HepG2 (cell line): ENCODE results near the gene NPNT. TPM values are rescaled to one million over a fixed set of nuclear protein-coding genes. Genes with fewer than 3 reads are reported as not detected.

Experiments used
- ATAC-seq: fragments of 200-7000 bp; cut with Tn5 transposase; 3 replicates; pipeline ENCODE4 v1.9.1; 2020; ENCODE audit warnings: mild to moderate bottlenecking, moderate library complexity
- BruUV-seq: library from RNA; stranded (reverse); fragments of 400-500 nt; replicated peaks from 2 replicates; lab custom pipeline; 2021; lab: Mats Ljungman, UMichigan
- CTCF ChIA-PET: fragments of 300-600 bp; formaldehyde crosslinking; extraction: SDS; loops from one replicate; lab custom pipeline; 2021; ENCODE audit warnings: low total read pairs, inconsistent platforms, low intra/inter-chr PET ratio; lab: Yijun Ruan, JAX
- POLR2A ChIA-PET: fragments of 350-600 bp; sonication (Branson Sonifier 250); formaldehyde crosslinking; loops from one replicate; lab custom pipeline; 2020; ENCODE audit warnings: antibody characterized with exemption, inconsistent platforms; lab: Yijun Ruan, JAX
- DNase-seq: peaks from one replicate; pipeline ENCODE4 v3.0.0-alpha.2; 2015; ENCODE audit warnings: low spot score
- FAIRE-seq: peaks from 3 replicates; lab custom pipeline; 2011; peaks lifted over from hg19 to GRCh38; lab: Jason Lieb, UNC
- H2AFZ ChIP-seq: one replicate; pipeline ENCODE4 v1.6.1; 2011; ENCODE audit warnings: low read length, inconsistent platforms
- H3K27ac ChIP-seq: fragments of 300-600 bp; 3 replicates; pipeline ENCODE4 v1.8.0; 2011; ENCODE audit warnings: mixed run types, mild to moderate bottlenecking, mixed read lengths, low read length, inconsistent platforms; ENCODE audit not compliant: insufficient read depth; ENCODE audit errors: extremely low read length
- H3K27me3 ChIP-seq, 2 experiments: fragments of 200-600 bp in 1 of 2; 2 replicates in 1 of 2; 3 replicates in 1 of 2; pipeline versions ENCODE4 v1.6.0 to v1.8.0; 2011; ENCODE audit warnings: low read length in 2 of 2, mild to moderate bottlenecking in 2 of 2, moderate library complexity in 2 of 2, inconsistent platforms in 1 of 2; ENCODE audit not compliant: insufficient read depth in 2 of 2, control insufficient read depth in 1 of 2
- H3K36me3 ChIP-seq, 2 experiments: fragments of 200-600 bp in 1 of 2; replicated peaks in 1 of 2; 2 replicates in 1 of 2; 3 replicates in 1 of 2; pipeline versions ENCODE4 v1.5.1 to v1.8.0; 2011; ENCODE audit warnings: low read length in 2 of 2, inconsistent platforms in 1 of 2; ENCODE audit not compliant: insufficient read depth in 2 of 2, control insufficient read depth in 1 of 2
- H3K4me1 ChIP-seq: 2 replicates; pipeline ENCODE4 v1.5.1; 2012; ENCODE audit warnings: low read length, inconsistent platforms; ENCODE audit not compliant: insufficient read depth
- H3K4me2 ChIP-seq: 2 replicates; pipeline ENCODE4 v1.6.0; 2011; ENCODE audit warnings: low read depth, low read length, inconsistent platforms
- H3K4me3 ChIP-seq, 3 experiments: fragments of 200-600 bp in 1 of 3; sonication (generic), shearing (Covaris generic) in 1 of 3; replicated peaks in 1 of 3; 2 replicates each; pipeline ENCODE4 v1.5.1; 2011 to 2016; ENCODE audit warnings: low read length in 3 of 3, inconsistent platforms in 2 of 3, low read depth in 2 of 3, mild to moderate bottlenecking in 2 of 3, control low read depth in 1 of 3, mixed read lengths in 1 of 3; ENCODE audit not compliant: insufficient read depth in 1 of 3
- H3K79me2 ChIP-seq: one replicate; pipeline ENCODE4 v1.6.1; 2011; ENCODE audit warnings: low read length, inconsistent platforms; ENCODE audit not compliant: insufficient read depth
- H3K9ac ChIP-seq: 2 replicates; pipeline ENCODE4 v1.6.0; 2011; ENCODE audit warnings: mild to moderate bottlenecking, low read depth, low read length, inconsistent platforms; ENCODE audit not compliant: insufficient read depth
- H3K9me3 ChIP-seq: 2 replicates; pipeline ENCODE4 v1.5.1; 2012; ENCODE audit warnings: mild to moderate bottlenecking, low read length
- H4K20me1 ChIP-seq: 2 replicates; pipeline ENCODE4 v1.6.0; 2011; ENCODE audit warnings: inconsistent platforms, mild to moderate bottlenecking, low read length, moderate library complexity; ENCODE audit not compliant: insufficient read depth
- ARNT ChIP-seq: fragments of 450-650 bp; IDR thresholded peaks from 2 replicates; pipeline ENCODE4 v1.6.1; 2017
- BCL6 ChIP-seq: IDR thresholded peaks from 2 replicates; pipeline ENCODE4 v1.6.1; 2016; ENCODE audit warnings: missing genetic modification reagents, missing compliant biosample characterization
- E2F2 ChIP-seq: sonication (generic); formaldehyde crosslinking; IDR thresholded peaks from 2 replicates; pipeline ENCODE4 v1.4.0; 2020; ENCODE audit warnings: missing genetic modification reagents, borderline replicate concordance
- HCFC1 ChIP-seq: fragments of 150-350 bp; IDR thresholded peaks from 2 replicates; pipeline ENCODE4 v1.6.1; 2014; ENCODE audit warnings: low read depth, low read length
- MXD1 ChIP-seq: sonication (generic); formaldehyde crosslinking; IDR thresholded peaks from 2 replicates; pipeline ENCODE4 v1.4.0; 2020; ENCODE audit warnings: mild to moderate bottlenecking, missing genetic modification reagents
- MYPOP ChIP-seq: sonication (generic); formaldehyde crosslinking; IDR thresholded peaks from 2 replicates; pipeline ENCODE4 v1.8.1; 2023; ENCODE audit warnings: mild to moderate bottlenecking, moderate library complexity, missing genetic modification reagents
- NCOA5 ChIP-seq: sonication (generic); formaldehyde crosslinking; IDR thresholded peaks from 2 replicates; pipeline ENCODE4 v1.4.0; 2020; ENCODE audit warnings: missing genetic modification reagents
- NFIB ChIP-seq: sonication (generic); formaldehyde crosslinking; IDR thresholded peaks from 2 replicates; pipeline ENCODE4 v1.9.0; 2021; ENCODE audit warnings: missing genetic modification reagents, mild to moderate bottlenecking, borderline replicate concordance
- SRSF4 ChIP-seq: fragments of 200-400 bp; formaldehyde crosslinking; IDR thresholded peaks from one replicate; pipeline ENCODE4 v1.6.1; 2018; ENCODE audit warnings: mild to moderate bottlenecking, low read depth, low read length, moderate library complexity; ENCODE audit not compliant: poor library complexity, severe bottlenecking
- ZBTB7A ChIP-seq: sonication (generic); formaldehyde crosslinking; IDR thresholded peaks from 2 replicates; pipeline ENCODE4 v1.8.0; 2022; ENCODE audit warnings: mild to moderate bottlenecking, missing genetic modification reagents
- ZNF263 ChIP-seq: sonication (generic); formaldehyde crosslinking; IDR thresholded peaks from 2 replicates; pipeline ENCODE4 v1.4.0; 2020; ENCODE audit warnings: missing genetic modification reagents
- ZNF329 ChIP-seq: sonication (generic); formaldehyde crosslinking; IDR thresholded peaks from 2 replicates; pipeline ENCODE4 v1.9.0; 2021; ENCODE audit warnings: low read depth, mild to moderate bottlenecking, missing genetic modification reagents
- ZNF576 ChIP-seq: sonication (generic); formaldehyde crosslinking; IDR thresholded peaks from 2 replicates; pipeline ENCODE4 v1.4.0; 2020; ENCODE audit warnings: mild to moderate bottlenecking, missing genetic modification reagents
- ZNF737 ChIP-seq: sonication (generic); formaldehyde crosslinking; IDR thresholded peaks from 2 replicates; pipeline ENCODE4 v1.5.0; 2020; ENCODE audit warnings: missing genetic modification reagents, mild to moderate bottlenecking, borderline replicate concordance
- WGBS: methylation state at CpG from one replicate; pipeline ENCODE4 v1.1.6; 2017; ENCODE audit warnings: low lambda C conversion rate; 5-methylcytosine and 5-hydroxymethylcytosine counted together
- in situ Hi-C: cut with HindIII; loops from 2 replicates; pipeline ENCODE4 v1.10.0; 2017; ENCODE audit warnings: low pct_unique_long_range_greater_than_20kb; ENCODE audit not compliant: extremely low pct_ligation_motif_present
- intact Hi-C: fragments of 100-400 bp; cut with micrococcal nuclease; formaldehyde crosslinking; loops from one replicate; pipeline ENCODE4 v1.10.0; 2022; ENCODE audit not compliant: unreplicated experiment
- polyA plus RNA-seq, 8 experiments: library from polyadenylated mRNA; depleted of rRNA in 3 of 8; stranded (reverse) in 7 of 8; unstranded in 1 of 8; fragments of >200 nt; fragmentation: Illumina TruSeq in 4 of 8; extraction: Trizol in 4 of 8; gene quantifications; 2 replicates each; pipeline versions ENCODE4 v1.2.1 to v1.2.3, GENCODE V29; 2011 to 2016; ENCODE audit warnings: low read depth in 4 of 8, missing spikeins in 1 of 8, mixed read lengths in 1 of 8; ENCODE audit not compliant: insufficient read depth in 1 of 8
- total RNA-seq, 5 experiments: library from RNA; depleted of rRNA; stranded (reverse); fragments of >200 nt; fragmentation: Illumina TruSeq; extraction: Trizol; gene quantifications; 2 replicates each; pipeline ENCODE4 v1.2.3, GENCODE V29; 2016; ENCODE audit warnings: low read depth in 1 of 5

NPNT gene
- total and polyA plus RNA-seq, 2 of the 13 experiments (the other 11 are each of a cell fraction or from before 2014, with no cell fraction given), result 1.1 to 19.1 TPM

GRCh38 chr4:105858466-105859040 lies 36.7 kb upstream of the NPNT start:
- no TSS peak for BruUV-seq
- Histone ChIP-seq H3K27ac (no peak overlapping the region), H3K79me2 (no peaks in the 10 kb centered on the region), H3K9me3 (0 out of 2 replicates have a peak, but pooled peaks cover 4% of the 10 kb centered on the region), H3K36me3 (no peaks in the 10 kb centered on the region), H3K4me3 (no peak overlapping the region), H3K27me3 (no peaks in the 10 kb centered on the region; a peak in 1 of 5 replicates), H2AFZ (no peak overlapping the region), H3K4me2 (no peak overlapping the region), H3K4me1 (no peaks in the 10 kb centered on the region), H4K20me1 (no peaks in the 10 kb centered on the region), H3K9ac (no peak overlapping the region)
- ChIA-PET CTCF (no interaction called here), POLR2A (no interaction called here)
- FAIRE-seq (no peak), ATAC-seq (no peak), DNase-seq (no peak)
- in situ Hi-C loops, result no loop called here
- intact Hi-C loops, result no loop called here
- WGBS, result 82% methylated on average over 9 of the region's 10 CpGs
- TF ChIP-seq BCL6 (CRISPR knock-in tag) (no peak), NCOA5 (CRISPR knock-in tag) (no peak), ARNT (no peak), HCFC1 (no peak), ZBTB7A (CRISPR knock-in tag) (no peak), ZNF576 (CRISPR knock-in tag) (no peak), SRSF4 (no peak), ZNF737 (no peak), MYPOP (CRISPR knock-in tag) (no peak), ZNF263 (CRISPR knock-in tag) (no peak), ZNF329 (CRISPR knock-in tag) (no peak), E2F2 (CRISPR knock-in tag) (no peak), MXD1 (CRISPR knock-in tag) (no peak), NFIB (CRISPR knock-in tag) (no peak)
